HEK293 (cell line): ENCODE data around the gene PRPF4.

Source experiments
- FEZF1 ChIP-seq: fragments of 450-650 bp; formaldehyde crosslinking; IDR thresholded peaks from 2 replicates; pipeline ENCODE4 v1.5.1; 2016; ENCODE audit warnings: missing biosample characterization, missing genetic modification characterization
- GFI1B ChIP-seq: fragments of 450-650 bp; formaldehyde crosslinking; IDR thresholded peaks from 2 replicates; pipeline ENCODE4 v1.5.1; 2016; ENCODE audit warnings: missing biosample characterization, missing genetic modification characterization
- KLF10 ChIP-seq: fragments of 450-650 bp; IDR thresholded peaks from 2 replicates; pipeline ENCODE4 v1.5.1; 2018; ENCODE audit warnings: missing biosample characterization, mild to moderate bottlenecking, missing genetic modification characterization
- ZBTB17 ChIP-seq: fragments of 450-650 bp; formaldehyde crosslinking; IDR thresholded peaks from 2 replicates; pipeline ENCODE4 v1.5.1; 2016; ENCODE audit warnings: missing biosample characterization, missing genetic modification characterization
- ZBTB8A ChIP-seq: fragments of 450-650 bp; formaldehyde crosslinking; IDR thresholded peaks from 2 replicates; pipeline ENCODE4 v1.5.1; 2016; ENCODE audit warnings: missing biosample characterization, missing genetic modification characterization
- ZNF2 ChIP-seq: fragments of 450-650 bp; formaldehyde crosslinking; IDR thresholded peaks from 2 replicates; pipeline ENCODE4 v1.5.1; 2016; ENCODE audit warnings: missing biosample characterization, missing genetic modification characterization
- ZNF302 ChIP-seq: fragments of 450-650 bp; formaldehyde crosslinking; IDR thresholded peaks from 2 replicates; pipeline ENCODE4 v1.5.1; 2016; ENCODE audit warnings: missing biosample characterization, missing genetic modification characterization, low read depth
- ZNF335 ChIP-seq: fragments of 450-650 bp; formaldehyde crosslinking; conservative IDR thresholded peaks from 2 replicates; pipeline ENCODE4 v1.5.1; 2016; ENCODE audit warnings: missing biosample characterization, missing genetic modification characterization
- ZNF354C ChIP-seq: fragments of 450-650 bp; formaldehyde crosslinking; IDR thresholded peaks from 2 replicates; pipeline ENCODE4 v1.5.1; 2016; ENCODE audit warnings: missing biosample characterization, missing genetic modification characterization, low read depth, borderline replicate concordance
- ZNF37A ChIP-seq: fragments of 450-650 bp; IDR thresholded peaks from 2 replicates; pipeline ENCODE4 v1.5.1; 2018; ENCODE audit warnings: missing biosample characterization, missing genetic modification characterization
- ZNF530 ChIP-seq: fragments of 450-650 bp; formaldehyde crosslinking; IDR thresholded peaks from 2 replicates; pipeline ENCODE4 v1.5.1; 2016; ENCODE audit warnings: low read depth, missing biosample characterization, missing genetic modification characterization
- ZNF555 ChIP-seq: fragments of 450-650 bp; formaldehyde crosslinking; conservative IDR thresholded peaks from 2 replicates; pipeline ENCODE4 v1.5.1; 2017; ENCODE audit warnings: missing biosample characterization, mild to moderate bottlenecking, missing genetic modification characterization, inconsistent platforms
- ZNF571 ChIP-seq: fragments of 450-650 bp; formaldehyde crosslinking; IDR thresholded peaks from 2 replicates; pipeline ENCODE4 v1.5.0; 2017; ENCODE audit warnings: missing biosample characterization, missing genetic modification characterization
- ZNF664 ChIP-seq: fragments of 450-650 bp; formaldehyde crosslinking; IDR thresholded peaks from 2 replicates; pipeline ENCODE4 v1.5.1; 2016; ENCODE audit warnings: missing biosample characterization, missing genetic modification characterization
- ZXDB ChIP-seq: fragments of 450-650 bp; formaldehyde crosslinking; IDR thresholded peaks from 2 replicates; pipeline ENCODE4 v1.5.1; 2016; ENCODE audit warnings: missing biosample characterization, missing genetic modification characterization
- TF ChIP-seq, protein P1 (sequence below): fragments of 450-650 bp; formaldehyde crosslinking; IDR thresholded peaks from 2 replicates; pipeline ENCODE4 v1.5.1; 2016; ENCODE audit warnings: missing biosample characterization, missing genetic modification characterization
- TF ChIP-seq, protein P2 (sequence below): fragments of 450-650 bp; formaldehyde crosslinking; IDR thresholded peaks from 2 replicates; pipeline ENCODE4 v1.5.1; 2016; ENCODE audit warnings: missing biosample characterization, missing genetic modification characterization
- TF ChIP-seq, protein P3 (sequence below): IDR thresholded peaks from 2 replicates; pipeline ENCODE4 v1.6.1; 2011; ENCODE audit warnings: mild to moderate bottlenecking, low read depth, low read length, borderline replicate concordance
- TF ChIP-seq, protein P4 (sequence below): fragments of 450-650 bp; formaldehyde crosslinking; conservative IDR thresholded peaks from 2 replicates; pipeline ENCODE4 v1.5.1; 2016; ENCODE audit warnings: low read depth, missing biosample characterization, missing genetic modification characterization
- TF ChIP-seq, protein P5 (sequence below): fragments of 450-650 bp; formaldehyde crosslinking; IDR thresholded peaks from 2 replicates; pipeline ENCODE4 v1.5.1; 2016; ENCODE audit warnings: missing biosample characterization, missing genetic modification characterization
- TF ChIP-seq, protein P6 (sequence below): fragments of 450-650 bp; formaldehyde crosslinking; IDR thresholded peaks from 2 replicates; pipeline ENCODE4 v1.5.0; 2017; ENCODE audit warnings: missing biosample characterization, missing genetic modification characterization, borderline replicate concordance
- TF ChIP-seq, protein P7 (sequence below): fragments of 450-650 bp; formaldehyde crosslinking; IDR thresholded peaks from 2 replicates; pipeline ENCODE4 v1.5.1; 2016; ENCODE audit warnings: missing biosample characterization, missing genetic modification characterization

PRPF4 gene

DNA sequence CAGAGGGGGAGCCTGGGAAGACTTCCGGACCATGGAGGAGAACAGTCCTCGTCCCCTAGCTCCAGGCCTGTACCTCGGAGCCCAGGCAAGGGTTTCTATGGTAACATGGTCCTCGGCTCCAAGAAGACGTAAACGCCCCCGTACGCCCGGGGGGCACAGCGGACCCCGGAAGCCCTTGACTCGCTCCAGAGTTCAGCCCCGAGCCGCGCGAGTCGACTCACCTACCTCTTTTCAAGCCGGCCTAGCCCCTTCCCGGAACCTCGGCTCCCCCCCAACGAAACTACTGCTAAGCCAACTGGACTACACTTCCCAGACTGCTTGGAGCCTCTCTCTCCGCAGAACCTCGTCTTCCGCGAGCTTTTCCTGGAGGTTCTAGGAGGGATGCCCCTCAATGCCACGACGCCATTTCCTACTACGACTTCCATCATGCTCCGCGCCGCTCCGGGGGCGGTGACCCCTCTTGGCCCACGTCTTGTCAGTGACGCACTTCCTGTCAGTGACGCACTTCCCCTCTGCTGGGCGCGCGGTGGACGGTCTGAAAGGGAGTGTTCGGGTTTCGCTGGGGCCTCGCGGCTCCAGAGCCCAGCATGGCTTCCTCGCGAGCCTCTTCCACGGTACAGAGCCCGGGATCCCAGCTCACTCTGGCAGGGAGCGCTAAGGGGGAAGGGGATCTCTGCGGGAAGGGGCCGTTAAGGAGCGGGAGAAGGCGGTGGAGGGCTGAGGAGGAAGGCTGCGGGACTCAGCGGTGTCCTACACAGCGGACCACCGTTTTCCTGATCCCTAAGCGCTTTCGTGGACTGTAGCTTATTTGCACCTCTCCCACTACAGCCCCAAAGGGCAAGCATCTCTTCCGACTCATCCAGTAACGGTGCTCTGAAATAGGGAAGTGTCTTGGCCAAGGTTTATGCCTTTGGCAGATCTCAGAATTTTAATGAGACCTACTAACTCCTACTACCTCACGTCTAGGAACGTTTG lies at the start of gene PRPF4, which contains the start of gene CDC26 (continued):
- TF ChIP-seq, protein P1, sequence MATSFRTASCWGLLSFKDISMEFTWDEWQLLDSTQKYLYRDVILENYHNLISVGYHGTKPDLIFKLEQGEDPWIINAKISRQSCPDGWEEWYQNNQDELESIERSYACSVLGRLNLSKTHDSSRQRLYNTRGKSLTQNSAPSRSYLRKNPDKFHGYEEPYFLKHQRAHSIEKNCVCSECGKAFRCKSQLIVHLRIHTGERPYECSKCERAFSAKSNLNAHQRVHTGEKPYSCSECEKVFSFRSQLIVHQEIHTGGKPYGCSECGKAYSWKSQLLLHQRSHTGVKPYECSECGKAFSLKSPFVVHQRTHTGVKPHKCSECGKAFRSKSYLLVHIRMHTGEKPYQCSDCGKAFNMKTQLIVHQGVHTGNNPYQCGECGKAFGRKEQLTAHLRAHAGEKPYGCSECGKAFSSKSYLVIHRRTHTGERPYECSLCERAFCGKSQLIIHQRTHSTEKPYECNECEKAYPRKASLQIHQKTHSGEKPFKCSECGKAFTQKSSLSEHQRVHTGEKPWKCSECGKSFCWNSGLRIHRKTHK (tag by site-specific recombination), result no peak
- TF ChIP-seq ZBTB17 (peak; percentile 92), ZNF335 (tag by site-specific recombination) (peak; percentile 90), ZNF530 (tag by site-specific recombination) (no peak), ZNF555 (tag by site-specific recombination) (no peak), ZNF354C (tag by site-specific recombination) (no peak), ZNF302 (no peak), ZNF664 (no peak), ZXDB (tag by site-specific recombination) (peak; percentile 84), ZNF37A (tag by site-specific recombination) (no peak), ZNF2 (tag by site-specific recombination) (no peak), ZBTB8A (tag by site-specific recombination) (peak; percentile 57; the same call in 1 of the 2 replicates), ZNF571 (tag by site-specific recombination) (no peak), FEZF1 (tag by site-specific recombination) (no peak), GFI1B (tag by site-specific recombination) (no peak), KLF10 (tag by site-specific recombination) (no peak)
- TF ChIP-seq, protein P2, sequence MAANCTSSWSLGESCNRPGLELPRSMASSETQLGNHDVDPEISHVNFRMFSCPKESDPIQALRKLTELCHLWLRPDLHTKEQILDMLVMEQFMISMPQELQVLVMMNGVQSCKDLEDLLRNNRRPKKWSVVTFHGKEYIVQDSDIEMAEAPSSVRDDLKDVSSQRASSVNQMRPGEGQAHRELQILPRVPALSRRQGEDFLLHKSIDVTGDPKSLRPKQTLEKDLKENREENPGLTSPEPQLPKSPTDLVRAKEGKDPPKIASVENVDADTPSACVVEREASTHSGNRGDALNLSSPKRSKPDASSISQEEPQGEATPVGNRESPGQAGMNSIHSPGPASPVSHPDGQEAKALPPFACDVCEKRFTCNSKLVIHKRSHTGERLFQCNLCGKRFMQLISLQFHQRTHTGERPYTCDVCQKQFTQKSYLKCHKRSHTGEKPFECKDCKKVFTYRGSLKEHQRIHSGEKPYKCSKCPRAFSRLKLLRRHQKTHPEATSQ (tag by site-specific recombination), result no peak
- TF ChIP-seq, protein P3, sequence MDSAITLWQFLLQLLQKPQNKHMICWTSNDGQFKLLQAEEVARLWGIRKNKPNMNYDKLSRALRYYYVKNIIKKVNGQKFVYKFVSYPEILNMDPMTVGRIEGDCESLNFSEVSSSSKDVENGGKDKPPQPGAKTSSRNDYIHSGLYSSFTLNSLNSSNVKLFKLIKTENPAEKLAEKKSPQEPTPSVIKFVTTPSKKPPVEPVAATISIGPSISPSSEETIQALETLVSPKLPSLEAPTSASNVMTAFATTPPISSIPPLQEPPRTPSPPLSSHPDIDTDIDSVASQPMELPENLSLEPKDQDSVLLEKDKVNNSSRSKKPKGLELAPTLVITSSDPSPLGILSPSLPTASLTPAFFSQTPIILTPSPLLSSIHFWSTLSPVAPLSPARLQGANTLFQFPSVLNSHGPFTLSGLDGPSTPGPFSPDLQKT, result no peak
- TF ChIP-seq, protein P4, sequence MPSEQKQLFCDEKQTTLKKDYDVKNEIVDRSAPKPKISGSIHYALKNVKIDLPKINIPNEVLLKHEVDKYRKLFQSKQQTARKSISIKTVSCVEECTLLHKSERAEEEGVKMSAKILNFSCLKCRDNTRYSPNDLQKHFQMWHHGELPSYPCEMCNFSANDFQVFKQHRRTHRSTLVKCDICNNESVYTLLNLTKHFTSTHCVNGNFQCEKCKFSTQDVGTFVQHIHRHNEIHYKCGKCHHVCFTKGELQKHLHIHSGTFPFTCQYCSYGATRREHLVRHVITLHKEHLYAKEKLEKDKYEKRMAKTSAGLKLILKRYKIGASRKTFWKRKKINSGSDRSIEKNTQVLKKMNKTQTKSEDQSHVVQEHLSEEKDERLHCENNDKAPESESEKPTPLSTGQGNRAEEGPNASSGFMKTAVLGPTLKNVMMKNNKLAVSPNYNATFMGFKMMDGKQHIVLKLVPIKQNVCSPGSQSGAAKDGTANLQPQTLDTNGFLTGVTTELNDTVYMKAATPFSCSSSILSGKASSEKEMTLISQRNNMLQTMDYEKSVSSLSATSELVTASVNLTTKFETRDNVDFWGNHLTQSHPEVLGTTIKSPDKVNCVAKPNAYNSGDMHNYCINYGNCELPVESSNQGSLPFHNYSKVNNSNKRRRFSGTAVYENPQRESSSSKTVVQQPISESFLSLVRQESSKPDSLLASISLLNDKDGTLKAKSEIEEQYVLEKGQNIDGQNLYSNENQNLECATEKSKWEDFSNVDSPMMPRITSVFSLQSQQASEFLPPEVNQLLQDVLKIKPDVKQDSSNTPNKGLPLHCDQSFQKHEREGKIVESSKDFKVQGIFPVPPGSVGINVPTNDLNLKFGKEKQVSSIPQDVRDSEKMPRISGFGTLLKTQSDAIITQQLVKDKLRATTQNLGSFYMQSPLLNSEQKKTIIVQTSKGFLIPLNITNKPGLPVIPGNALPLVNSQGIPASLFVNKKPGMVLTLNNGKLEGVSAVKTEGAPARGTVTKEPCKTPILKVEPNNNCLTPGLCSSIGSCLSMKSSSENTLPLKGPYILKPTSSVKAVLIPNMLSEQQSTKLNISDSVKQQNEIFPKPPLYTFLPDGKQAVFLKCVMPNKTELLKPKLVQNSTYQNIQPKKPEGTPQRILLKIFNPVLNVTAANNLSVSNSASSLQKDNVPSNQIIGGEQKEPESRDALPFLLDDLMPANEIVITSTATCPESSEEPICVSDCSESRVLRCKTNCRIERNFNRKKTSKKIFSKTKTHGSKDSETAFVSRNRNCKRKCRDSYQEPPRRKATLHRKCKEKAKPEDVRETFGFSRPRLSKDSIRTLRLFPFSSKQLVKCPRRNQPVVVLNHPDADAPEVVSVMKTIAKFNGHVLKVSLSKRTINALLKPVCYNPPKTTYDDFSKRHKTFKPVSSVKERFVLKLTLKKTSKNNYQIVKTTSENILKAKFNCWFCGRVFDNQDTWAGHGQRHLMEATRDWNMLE (tag by site-specific recombination), result peak; percentile 68
- TF ChIP-seq, protein P5, sequence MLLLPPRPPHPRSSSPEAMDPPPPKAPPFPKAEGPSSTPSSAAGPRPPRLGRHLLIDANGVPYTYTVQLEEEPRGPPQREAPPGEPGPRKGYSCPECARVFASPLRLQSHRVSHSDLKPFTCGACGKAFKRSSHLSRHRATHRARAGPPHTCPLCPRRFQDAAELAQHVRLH, result peak; percentile 28; the same call in 1 of the 2 replicates
- TF ChIP-seq, protein P6, sequence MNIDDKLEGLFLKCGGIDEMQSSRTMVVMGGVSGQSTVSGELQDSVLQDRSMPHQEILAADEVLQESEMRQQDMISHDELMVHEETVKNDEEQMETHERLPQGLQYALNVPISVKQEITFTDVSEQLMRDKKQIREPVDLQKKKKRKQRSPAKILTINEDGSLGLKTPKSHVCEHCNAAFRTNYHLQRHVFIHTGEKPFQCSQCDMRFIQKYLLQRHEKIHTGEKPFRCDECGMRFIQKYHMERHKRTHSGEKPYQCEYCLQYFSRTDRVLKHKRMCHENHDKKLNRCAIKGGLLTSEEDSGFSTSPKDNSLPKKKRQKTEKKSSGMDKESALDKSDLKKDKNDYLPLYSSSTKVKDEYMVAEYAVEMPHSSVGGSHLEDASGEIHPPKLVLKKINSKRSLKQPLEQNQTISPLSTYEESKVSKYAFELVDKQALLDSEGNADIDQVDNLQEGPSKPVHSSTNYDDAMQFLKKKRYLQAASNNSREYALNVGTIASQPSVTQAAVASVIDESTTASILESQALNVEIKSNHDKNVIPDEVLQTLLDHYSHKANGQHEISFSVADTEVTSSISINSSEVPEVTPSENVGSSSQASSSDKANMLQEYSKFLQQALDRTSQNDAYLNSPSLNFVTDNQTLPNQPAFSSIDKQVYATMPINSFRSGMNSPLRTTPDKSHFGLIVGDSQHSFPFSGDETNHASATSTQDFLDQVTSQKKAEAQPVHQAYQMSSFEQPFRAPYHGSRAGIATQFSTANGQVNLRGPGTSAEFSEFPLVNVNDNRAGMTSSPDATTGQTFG, result no peak
- TF ChIP-seq, protein P7, sequence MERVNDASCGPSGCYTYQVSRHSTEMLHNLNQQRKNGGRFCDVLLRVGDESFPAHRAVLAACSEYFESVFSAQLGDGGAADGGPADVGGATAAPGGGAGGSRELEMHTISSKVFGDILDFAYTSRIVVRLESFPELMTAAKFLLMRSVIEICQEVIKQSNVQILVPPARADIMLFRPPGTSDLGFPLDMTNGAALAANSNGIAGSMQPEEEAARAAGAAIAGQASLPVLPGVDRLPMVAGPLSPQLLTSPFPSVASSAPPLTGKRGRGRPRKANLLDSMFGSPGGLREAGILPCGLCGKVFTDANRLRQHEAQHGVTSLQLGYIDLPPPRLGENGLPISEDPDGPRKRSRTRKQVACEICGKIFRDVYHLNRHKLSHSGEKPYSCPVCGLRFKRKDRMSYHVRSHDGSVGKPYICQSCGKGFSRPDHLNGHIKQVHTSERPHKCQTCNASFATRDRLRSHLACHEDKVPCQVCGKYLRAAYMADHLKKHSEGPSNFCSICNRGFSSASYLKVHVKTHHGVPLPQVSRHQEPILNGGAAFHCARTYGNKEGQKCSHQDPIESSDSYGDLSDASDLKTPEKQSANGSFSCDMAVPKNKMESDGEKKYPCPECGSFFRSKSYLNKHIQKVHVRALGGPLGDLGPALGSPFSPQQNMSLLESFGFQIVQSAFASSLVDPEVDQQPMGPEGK (tag by site-specific recombination), result peak; percentile 94
